ENCODE data around the gene TAF11L2. TPM values are rescaled to one million over a fixed set of nuclear protein-coding genes. Genes with fewer than 3 reads are reported as not detected.
"Not testable (repeated sequence)": the region's sequence is repeated elsewhere in the genome, so short reads cannot be mapped to it uniquely, and the experiment has no call there.

TAF11L2 gene
- total and polyA plus RNA-seq, 8 donors = not detected

- no peak overlapping the region for H3K27ac ChIP-seq
- intact Hi-C loops (cut with DNase I; ENCODE audit: low total_unique reads) = no loop called here
- WGBS, 5 donors = 72 to 97% (median 77%) methylated on average over 4 to 5 of the region's 5 CpGs
- peaks cover 0 to 14% (median 4%) of the 10 kb centered on the region in 4 donors for H3K9me3 ChIP-seq
- no peak for TF ChIP-seq POLR2A (IDR thresholded peaks at IDR 0.05)
- no peak for TF ChIP-seq EP300 (IDR thresholded peaks at IDR 0.05)
- no peak for TF ChIP-seq POLR2AphosphoS5 (IDR thresholded peaks at IDR 0.05)
- TF ChIP-seq CTCF (IDR thresholded peaks at IDR 0.05) = no peak
- H3K27me3 ChIP-seq = no peaks in the 10 kb centered on the region
- no peaks in the 10 kb centered on the region for H3K36me3 ChIP-seq
- no peaks in the 10 kb centered on the region for H3K4me1 ChIP-seq
- H3K4me3 ChIP-seq = no peak overlapping the region
- no peak for DNase-seq
These were observed 34.4 kb upstream of the TAF11L2 start for GRCh38 chr5:17463653-17464052.

DNA sequence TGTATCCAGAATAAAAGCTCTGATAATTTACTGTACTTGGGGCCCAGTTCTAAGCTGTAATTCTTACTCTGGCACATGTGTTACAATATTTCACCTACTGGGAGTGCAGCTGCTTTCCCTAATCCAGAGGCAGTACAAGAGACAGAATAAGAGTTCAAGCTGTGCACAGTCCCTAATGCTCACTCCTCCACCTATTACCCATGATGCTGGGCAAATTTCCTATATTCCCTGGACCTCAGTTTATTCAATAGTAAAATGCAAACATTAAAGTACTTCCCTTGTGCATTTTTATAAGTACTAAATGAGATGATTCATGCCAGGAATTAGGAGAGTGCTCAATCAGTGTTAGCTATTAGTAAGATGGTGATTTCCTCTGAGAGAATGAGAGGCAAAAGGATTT is 28.0 kb upstream of the TAF11L2 start:
- no peaks in the 10 kb centered on the region for H3K27me3 ChIP-seq
- TF ChIP-seq POLR2A (IDR thresholded peaks at IDR 0.05) (no peak), EP300 (IDR thresholded peaks at IDR 0.05) (no peak), POLR2AphosphoS5 (IDR thresholded peaks at IDR 0.05) (no peak), CTCF (IDR thresholded peaks at IDR 0.05) (no peak)
- no peaks in the 10 kb centered on the region for H3K9me3 ChIP-seq
- DNase-seq = no peak
- H3K27ac ChIP-seq = no peak overlapping the region
- no peak overlapping the region for H3K4me3 ChIP-seq
- intact Hi-C loops (cut with DNase I; ENCODE audit: low total_unique reads) = no loop called here
- no peaks in the 10 kb centered on the region for H3K4me1 ChIP-seq
- H3K36me3 ChIP-seq = no peaks in the 10 kb centered on the region

DNA sequence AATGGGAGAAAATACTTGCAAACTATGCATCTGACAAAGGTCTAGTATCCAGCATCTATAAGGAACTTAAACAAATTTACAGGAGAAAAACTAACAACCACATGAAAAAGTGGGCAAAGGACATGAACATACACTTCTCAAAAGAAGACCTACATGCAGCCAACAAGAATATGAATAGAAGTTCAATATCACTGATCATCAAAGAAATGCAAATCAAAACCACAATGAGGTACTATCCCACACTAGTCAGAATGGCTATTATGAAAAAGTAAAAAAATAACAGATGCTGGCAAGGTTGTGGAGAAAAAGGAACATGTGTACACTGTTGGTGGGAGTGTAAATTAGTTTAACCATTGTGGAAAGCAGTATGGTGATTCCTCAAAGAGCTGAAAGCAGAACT is 23.0 kb upstream of the TAF11L2 start:
- H3K27ac ChIP-seq; H3K4me1 ChIP-seq; intact Hi-C loops (cut with DNase I; ENCODE audit: low total_unique reads); DNase-seq; H3K27me3 ChIP-seq; H3K9me3 ChIP-seq; H3K4me3 ChIP-seq; H3K36me3 ChIP-seq: not testable (repeated sequence)

- TF ChIP-seq POLR2A (IDR thresholded peaks at IDR 0.05) (no peak), EP300 (IDR thresholded peaks at IDR 0.05) (no peak), CTCF (IDR thresholded peaks at IDR 0.05) (no peak), POLR2AphosphoS5 (IDR thresholded peaks at IDR 0.05) (no peak)
- peak in 1 of 2 donors; percentile 10 for DNase-seq
- Histone ChIP-seq H3K36me3 (no peaks in the 10 kb centered on the region), H3K27me3 (no peaks in the 10 kb centered on the region), H3K9me3 (no peaks in the 10 kb centered on the region), H3K27ac (no peak overlapping the region), H3K4me3 (no peak overlapping the region), H3K4me1 (no peaks in the 10 kb centered on the region)
- 73 to 82% (median 75%) methylated on average over 3 of the region's 3 CpGs for WGBS, 5 donors
- intact Hi-C loops (cut with DNase I; ENCODE audit: low total_unique reads) = no loop called here
These were observed 21.0 kb upstream of the TAF11L2 start for GRCh38 chr5:17477043-17477442.

DNA sequence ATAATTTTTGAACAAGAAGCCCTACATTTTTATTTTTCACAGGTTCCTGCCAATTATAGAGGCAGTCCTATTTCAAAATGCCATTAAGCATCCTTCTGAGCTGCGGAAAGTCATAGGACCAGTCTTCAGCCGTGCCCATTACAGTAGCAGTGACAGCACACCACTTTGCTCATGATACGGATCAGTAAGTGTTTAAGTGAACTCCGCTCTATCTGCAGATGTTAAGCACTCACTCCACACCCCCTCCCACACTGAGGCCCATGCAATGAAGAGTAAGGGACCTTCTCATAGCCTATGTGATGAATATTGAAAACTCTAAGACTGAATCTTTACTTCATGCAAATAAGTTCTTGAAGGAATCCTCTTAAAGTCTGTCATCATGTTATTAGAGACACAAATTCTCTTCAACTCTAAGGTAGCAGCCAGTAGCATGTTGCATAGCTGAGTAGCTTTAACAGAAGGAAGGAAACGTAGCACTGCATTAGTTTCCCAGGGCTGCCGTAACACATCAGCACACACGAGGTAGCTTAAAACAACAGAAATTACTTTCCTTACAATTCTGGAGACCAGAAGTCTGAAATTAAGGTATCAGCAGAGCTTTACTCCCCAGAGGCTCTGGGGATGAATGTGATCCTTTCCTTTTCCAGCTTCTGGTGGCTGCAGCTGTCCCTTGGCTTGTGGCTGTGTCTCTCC is 20.3 kb upstream of the TAF11L2 start:
- 70 to 82% (median 76%) methylated on average over 7 of the region's 7 CpGs for WGBS, 5 donors
- H3K36me3 ChIP-seq = no peaks in the 10 kb centered on the region
- H3K27me3 ChIP-seq = no peaks in the 10 kb centered on the region
- no peaks in the 10 kb centered on the region for H3K9me3 ChIP-seq
- H3K4me3 ChIP-seq = no peak overlapping the region
- intact Hi-C loops (cut with DNase I; ENCODE audit: low total_unique reads) = no loop called here
- peak in 1 of 2 donors; percentile 9 for DNase-seq
- no peak overlapping the region for H3K27ac ChIP-seq
- H3K4me1 ChIP-seq = no peaks in the 10 kb centered on the region
- TF ChIP-seq POLR2A (IDR thresholded peaks at IDR 0.05) (no peak), POLR2AphosphoS5 (IDR thresholded peaks at IDR 0.05) (no peak), EP300 (IDR thresholded peaks at IDR 0.05) (no peak), CTCF (IDR thresholded peaks at IDR 0.05) (no peak)

Data from stomach (tissue), 9 donors.